ENCODE measurements around the gene PNMA1.

GRCh38 chr14:73662487-73662943, 51.7 kb downstream of the PNMA1 start:
- TF ChIP-seq CTCF (IDR thresholded peaks at IDR 0.05) = peak in 2 of 12 donors; percentile 14 to 19
- TF ChIP-seq POLR2A (IDR thresholded peaks at IDR 0.05) = no peak

All from heart left ventricle (tissue), 13 donors.